Astrocyte (in vitro differentiated cells and primary cell): ENCODE measurements around the gene ZDHHC14. TPM values are rescaled to one million over a fixed set of nuclear protein-coding genes. Genes with fewer than 3 reads are reported as not detected.
"Not testable (repeated sequence)": the region's sequence is repeated elsewhere in the genome, so short reads cannot be mapped to it uniquely, and the experiment has no call there.

Experiments
- DNase-seq: peaks from one replicate; pipeline ENCODE4 v3.0.0-alpha.2; 2010; ENCODE audit warnings: low read depth
- FAIRE-seq: peaks from 2 replicates; lab custom pipeline; 2011; peaks lifted over from hg19 to GRCh38; lab: Jason Lieb, UNC
- H2AFZ ChIP-seq: 2 replicates; pipeline ENCODE4 v1.6.0; 2012; ENCODE audit warnings: low read depth, low read length, inconsistent platforms
- H3K27ac ChIP-seq: 2 replicates; pipeline ENCODE4 v1.5.1; 2011; ENCODE audit warnings: low read depth, low read length, inconsistent platforms
- H3K27me3 ChIP-seq: 2 replicates; pipeline ENCODE4 v1.6.0; 2011; ENCODE audit warnings: low read length, inconsistent platforms; ENCODE audit not compliant: insufficient read depth
- H3K36me3 ChIP-seq: 2 replicates; pipeline ENCODE4 v1.5.1; 2011; ENCODE audit warnings: low read length, inconsistent platforms; ENCODE audit not compliant: insufficient read depth
- H3K4me1 ChIP-seq: 2 replicates; pipeline ENCODE4 v1.5.1; 2011; ENCODE audit warnings: low read length, inconsistent platforms; ENCODE audit not compliant: insufficient read depth
- H3K4me2 ChIP-seq: 2 replicates; pipeline ENCODE4 v1.6.0; 2012; ENCODE audit warnings: low read length, inconsistent platforms
- H3K4me3 ChIP-seq: 2 replicates; pipeline ENCODE4 v1.5.1; 2011; ENCODE audit warnings: low read depth, mild to moderate bottlenecking, low read length, inconsistent platforms; ENCODE audit not compliant: insufficient read depth
- H3K79me2 ChIP-seq: 2 replicates; pipeline ENCODE4 v1.6.0; 2012; ENCODE audit warnings: mild to moderate bottlenecking, low read length, inconsistent platforms; ENCODE audit not compliant: insufficient read depth
- H3K9ac ChIP-seq: 2 replicates; pipeline ENCODE4 v1.6.0; 2012; ENCODE audit warnings: mild to moderate bottlenecking, low read length, inconsistent platforms
- H3K9me3 ChIP-seq: 2 replicates; pipeline ENCODE4 v1.5.1; 2012; ENCODE audit warnings: low read depth, mild to moderate bottlenecking, low read length, inconsistent platforms; ENCODE audit not compliant: insufficient read depth
- H4K20me1 ChIP-seq: 2 replicates; pipeline ENCODE4 v1.6.0; 2012; ENCODE audit warnings: low read length, inconsistent platforms; ENCODE audit not compliant: insufficient read depth
- H3K27ac Mint-ChIP-seq: one replicate; pipeline ENCODE4 v1.8.0; 2021; ENCODE audit warnings: mild to moderate bottlenecking, mixed read lengths; ENCODE audit not compliant: unreplicated experiment
- H3K27me3 Mint-ChIP-seq: one replicate; pipeline ENCODE4 v1.8.0; 2021; ENCODE audit warnings: low read depth, mixed read lengths; ENCODE audit not compliant: unreplicated experiment
- H3K36me3 Mint-ChIP-seq: one replicate; pipeline ENCODE4 v1.8.0; 2021; ENCODE audit warnings: low read depth, mixed read lengths; ENCODE audit not compliant: unreplicated experiment
- H3K4me1 Mint-ChIP-seq: one replicate; pipeline ENCODE4 v1.8.0; 2021; ENCODE audit warnings: low read depth, mixed read lengths; ENCODE audit not compliant: unreplicated experiment
- H3K4me3 Mint-ChIP-seq: one replicate; pipeline ENCODE4 v1.8.0; 2021; ENCODE audit warnings: mild to moderate bottlenecking, moderate library complexity, mixed read lengths; ENCODE audit not compliant: unreplicated experiment
- H3K9me3 Mint-ChIP-seq: one replicate; pipeline ENCODE4 v1.8.0; 2021; ENCODE audit warnings: mild to moderate bottlenecking, mixed read lengths; ENCODE audit not compliant: unreplicated experiment
- EZH2 ChIP-seq: IDR thresholded peaks from 2 replicates; pipeline ENCODE4 v1.6.1; 2012; ENCODE audit warnings: mild to moderate bottlenecking, low read length, inconsistent platforms; ENCODE audit not compliant: insufficient read depth
- total RNA-seq: library from RNA; stranded (reverse); gene quantifications from 2 replicates; pipeline ENCODE4 v1.2.1, GENCODE V29; 2021
- TF ChIP-seq, protein P1 (sequence below): IDR thresholded peaks from 2 replicates; pipeline ENCODE4 v1.5.1; 2011; ENCODE audit warnings: low read depth, mild to moderate bottlenecking, inconsistent platforms, low read length, moderate library complexity; ENCODE audit not compliant: insufficient read depth

Gene ZDHHC14
- total RNA-seq, 1 donor from 2014 or later = 7.2 TPM

GRCh38 chr6:157393669-157394327, 12.8 kb downstream of the ZDHHC14 start:
- Histone ChIP-seq H3K9me3 (peaks cover 3% of the 10 kb centered on the region), H3K79me2 (no peaks in the 10 kb centered on the region), H3K27me3 (no peaks in the 10 kb centered on the region), H3K4me3 (no peak overlapping the region), H3K4me1 (no peaks in the 10 kb centered on the region), H3K9ac (no peak overlapping the region), H3K27ac (no peak overlapping the region), H2AFZ (no peak overlapping the region), H3K36me3 (no peaks in the 10 kb centered on the region), H3K4me2 (no peak overlapping the region), H4K20me1 (peaks cover 7% of the 10 kb centered on the region)
- FAIRE-seq (no peak), DNase-seq (no peak)
- H3K9me3 Mint-ChIP-seq = peaks cover 10% of the 10 kb centered on the region
- no peak overlapping the region for H3K27ac Mint-ChIP-seq
- no peak overlapping the region for H3K4me3 Mint-ChIP-seq
- H3K27me3 Mint-ChIP-seq = peaks cover 10% of the 10 kb centered on the region
- peaks cover 8% of the 10 kb centered on the region for H3K4me1 Mint-ChIP-seq
- H3K36me3 Mint-ChIP-seq = peaks cover 7% of the 10 kb centered on the region
- TF ChIP-seq EZH2 = no peak
- TF ChIP-seq, protein P1, sequence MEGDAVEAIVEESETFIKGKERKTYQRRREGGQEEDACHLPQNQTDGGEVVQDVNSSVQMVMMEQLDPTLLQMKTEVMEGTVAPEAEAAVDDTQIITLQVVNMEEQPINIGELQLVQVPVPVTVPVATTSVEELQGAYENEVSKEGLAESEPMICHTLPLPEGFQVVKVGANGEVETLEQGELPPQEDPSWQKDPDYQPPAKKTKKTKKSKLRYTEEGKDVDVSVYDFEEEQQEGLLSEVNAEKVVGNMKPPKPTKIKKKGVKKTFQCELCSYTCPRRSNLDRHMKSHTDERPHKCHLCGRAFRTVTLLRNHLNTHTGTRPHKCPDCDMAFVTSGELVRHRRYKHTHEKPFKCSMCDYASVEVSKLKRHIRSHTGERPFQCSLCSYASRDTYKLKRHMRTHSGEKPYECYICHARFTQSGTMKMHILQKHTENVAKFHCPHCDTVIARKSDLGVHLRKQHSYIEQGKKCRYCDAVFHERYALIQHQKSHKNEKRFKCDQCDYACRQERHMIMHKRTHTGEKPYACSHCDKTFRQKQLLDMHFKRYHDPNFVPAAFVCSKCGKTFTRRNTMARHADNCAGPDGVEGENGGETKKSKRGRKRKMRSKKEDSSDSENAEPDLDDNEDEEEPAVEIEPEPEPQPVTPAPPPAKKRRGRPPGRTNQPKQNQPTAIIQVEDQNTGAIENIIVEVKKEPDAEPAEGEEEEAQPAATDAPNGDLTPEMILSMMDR = no peak

- not testable (repeated sequence) for H3K4me1 Mint-ChIP-seq, H2AFZ ChIP-seq, FAIRE-seq, H3K9me3 Mint-ChIP-seq, H3K9me3 ChIP-seq, H3K4me3 Mint-ChIP-seq, H3K27me3 ChIP-seq, DNase-seq, H3K4me2 ChIP-seq, H3K27ac Mint-ChIP-seq, H4K20me1 ChIP-seq, H3K79me2 ChIP-seq, H3K36me3 Mint-ChIP-seq, H3K27ac ChIP-seq, H3K4me1 ChIP-seq, H3K27me3 Mint-ChIP-seq, H3K4me3 ChIP-seq, H3K36me3 ChIP-seq, H3K9ac ChIP-seq
Observed at GRCh38 chr6:157395199-157395598, 14.2 kb downstream of the ZDHHC14 start.

- peaks cover 5% of the 10 kb centered on the region for H3K36me3 Mint-ChIP-seq
- H3K36me3 ChIP-seq = no peaks in the 10 kb centered on the region
- peaks cover 4% of the 10 kb centered on the region for H3K9me3 Mint-ChIP-seq
- H3K27ac ChIP-seq = no peak overlapping the region
- no peak overlapping the region for H3K27ac Mint-ChIP-seq
- no peak overlapping the region for H3K9ac ChIP-seq
- peaks cover 7% of the 10 kb centered on the region for H4K20me1 ChIP-seq
- H3K27me3 ChIP-seq = no peaks in the 10 kb centered on the region
- TF ChIP-seq, protein P1 = no peak
- no peak for TF ChIP-seq EZH2
- no peak overlapping the region for H3K4me3 ChIP-seq
- H3K4me1 ChIP-seq = no peaks in the 10 kb centered on the region
- peaks cover 8% of the 10 kb centered on the region for H3K4me1 Mint-ChIP-seq
- FAIRE-seq (no peak), DNase-seq (no peak)
- no peaks in the 10 kb centered on the region for H3K79me2 ChIP-seq
- H3K4me3 Mint-ChIP-seq = no peak overlapping the region
- no peak overlapping the region for H3K4me2 ChIP-seq
- H3K27me3 Mint-ChIP-seq = peaks cover 10% of the 10 kb centered on the region
- H2AFZ ChIP-seq = no peak overlapping the region
- no peaks in the 10 kb centered on the region for H3K9me3 ChIP-seq
Observed at GRCh38 chr6:157396026-157396425, 15.0 kb downstream of the ZDHHC14 start.
